ENCODE measurements around the gene PPM1H.

Gene PPM1H

GRCh38 chr12:62913380-62913779 lies 21.6 kb downstream of the PPM1H start:
- DNase-seq (ENCODE audit: extremely low read depth, low read depth) = no peak
- no peak for TF ChIP-seq CTCF (IDR thresholded peaks at IDR 0.05; ENCODE audit: low read depth, low read length)

GRCh38 chr12:62912644-62913043 lies 22.3 kb downstream of the PPM1H start:
- no peak for TF ChIP-seq CTCF (IDR thresholded peaks at IDR 0.05; ENCODE audit: low read depth, low read length)
- no peak for DNase-seq (ENCODE audit: extremely low read depth, low read depth)

- no peak for DNase-seq (ENCODE audit: extremely low read depth, low read depth)
- no peak for TF ChIP-seq CTCF (IDR thresholded peaks at IDR 0.05; ENCODE audit: low read depth, low read length)
Measured at GRCh38 chr12:62911286-62911685, 23.7 kb downstream of the PPM1H start.

- TF ChIP-seq CTCF (IDR thresholded peaks at IDR 0.05; ENCODE audit: low read depth, low read length) = no peak
- DNase-seq (ENCODE audit: extremely low read depth, low read depth) = no peak
Measured at GRCh38 chr12:62910549-62911169, 24.3 kb downstream of the PPM1H start.

GRCh38 chr12:62909340-62909739 lies 25.6 kb downstream of the PPM1H start:
- DNase-seq (ENCODE audit: extremely low read depth, low read depth) = no peak

GRCh38 chr12:62908674-62909073 lies 26.3 kb downstream of the PPM1H start:
- no peak for DNase-seq (ENCODE audit: extremely low read depth, low read depth)
- no peak for TF ChIP-seq CTCF (IDR thresholded peaks at IDR 0.05; ENCODE audit: low read depth, low read length)

More at GRCh38 chr12:62909340-62909739, 25.6 kb downstream of the PPM1H start:
- TF ChIP-seq CTCF (IDR thresholded peaks at IDR 0.05; ENCODE audit: low read depth, low read length) = no peak

- no peak for TF ChIP-seq CTCF (IDR thresholded peaks at IDR 0.05; ENCODE audit: low read depth, low read length)
- DNase-seq (ENCODE audit: extremely low read depth, low read depth) = no peak
Measured at GRCh38 chr12:62907561-62907960, 27.4 kb downstream of the PPM1H start.

Data from AG09319 (cell line).